Measurements from ENCODE around the gene NRIP1.

DNA sequence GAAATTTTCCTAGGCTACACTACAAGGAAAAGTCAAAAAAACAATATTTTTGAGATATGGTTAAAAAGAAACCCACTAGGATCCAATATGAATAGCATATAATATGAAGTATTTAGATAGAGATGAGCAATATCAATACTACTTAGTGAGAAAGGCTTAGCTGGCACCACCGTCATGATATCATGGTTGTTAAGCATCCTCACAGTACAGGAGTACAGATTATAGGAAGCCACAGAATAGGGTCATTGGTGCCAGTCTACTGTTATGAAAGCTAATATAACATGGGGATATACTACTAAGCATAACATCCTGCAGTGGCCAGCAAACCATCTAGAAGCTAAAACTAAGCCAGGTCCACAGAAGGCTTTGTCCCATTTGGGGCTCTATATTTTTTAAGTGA, 28.4 kb upstream of the NRIP1 start:
- TF ChIP-seq CTCF (IDR thresholded peaks at IDR 0.05) (no peak), POLR2A (IDR thresholded peaks at IDR 0.05) (no peak)

Data from uterus (tissue), 2 donors.